Upper lobe of left lung (tissue), 6 donors: ENCODE data around the gene DIP2C. TPM values are rescaled to one million over a fixed set of nuclear protein-coding genes. Genes with fewer than 3 reads are reported as not detected.
A peak's percentile ranks its signal among the peaks of the same experiment; 100 is the strongest.

Experiments
- ATAC-seq, 2 donors: fragments of 200-7000 bp; cut with Tn5 transposase; one replicate each; pipeline ENCODE4 v1.9.1; 2022; ENCODE audit warnings: mild to moderate bottlenecking in 2 of 2, moderate library complexity in 2 of 2; ENCODE audit not compliant: low FRiP score in 2 of 2
- DNase-seq, 2 donors: peaks; one replicate each; pipeline ENCODE4 v3.0.0-alpha.2; 2019 to 2020
- H3K27ac ChIP-seq, 4 donors: fragments of 200-600 bp; sonication (generic); one replicate each; pipeline ENCODE4 v1.5.1; 2016 to 2019
- H3K27me3 ChIP-seq, 4 donors: fragments of 200-600 bp; sonication (generic); one replicate each; pipeline ENCODE4 v1.5.1; 2017 to 2019
- H3K36me3 ChIP-seq, 4 donors: fragments of 200-600 bp; sonication (generic); one replicate each; pipeline ENCODE4 v1.5.1; 2016 to 2019
- H3K4me1 ChIP-seq, 4 donors: fragments of 200-600 bp; sonication (generic); one replicate each; pipeline ENCODE4 v1.5.1; 2018 to 2019
- H3K4me3 ChIP-seq, 4 donors: fragments of 200-600 bp; sonication (generic); one replicate each; pipeline ENCODE4 v1.5.1; 2017 to 2019; ENCODE audit warnings: mild to moderate bottlenecking in 2 of 4, moderate library complexity in 1 of 4
- H3K9me3 ChIP-seq, 4 donors: fragments of 200-600 bp; sonication (generic); one replicate each; pipeline ENCODE4 v1.5.1; 2018 to 2019
- CTCF ChIP-seq, 6 experiments: fragments of 450-650 bp in 4 of 6; fragments of 200-600 bp in 2 of 6; sonication (generic) in 2 of 6; IDR thresholded peaks; one replicate each; pipeline ENCODE4 v1.5.1; 2016 to 2019; ENCODE audit warnings: antibody characterized with exemption in 6 of 6
- EP300 ChIP-seq, 4 donors: sonication (generic); formaldehyde crosslinking; IDR thresholded peaks; one replicate each; pipeline ENCODE4 v1.5.1; 2017; ENCODE audit warnings: antibody characterized with exemption in 4 of 4, control low read depth in 2 of 4
- POLR2A ChIP-seq, 4 donors: fragments of 450-650 bp; IDR thresholded peaks; one replicate each; pipeline ENCODE4 v1.5.1; 2016 to 2017; ENCODE audit warnings: antibody characterized with exemption in 4 of 4, mild to moderate bottlenecking in 2 of 4
- POLR2AphosphoS5 ChIP-seq, 2 donors: sonication (generic); formaldehyde crosslinking; IDR thresholded peaks; one replicate each; pipeline ENCODE4 v1.5.1; 2017; ENCODE audit warnings: antibody characterized with exemption in 2 of 2
- WGBS, 2 donors: methylation state at CpG; one replicate each; pipeline ENCODE4 v1.1.5; 2017 to 2018; 5-methylcytosine and 5-hydroxymethylcytosine counted together
- total RNA-seq, 6 donors: library from RNA; depleted of rRNA in 4 of 6; stranded (reverse); fragments of >200 nt in 4 of 6; gene quantifications; one replicate each; pipeline versions ENCODE4 v1.1.0 to v1.2.1, GENCODE V29; 2016 to 2021
- donor health status: DM: no; HTN: no; CAD: no; lungs with moderate emphysema.
- donor health status: DM: no; HTN: yes; CAD: no; lungs with severe emphysema.

Gene DIP2C
- total RNA-seq, 6 donors from 2014 or later = 11.6 to 32.5 (median 14.7) TPM

GRCh38 chr10:339038-339391 lies 350.5 kb downstream of the DIP2C start:
- no peak for ATAC-seq
- Histone ChIP-seq H3K4me1 (no peaks in the 10 kb centered on the region), H3K27me3 (no peaks in the 10 kb centered on the region), H3K9me3 (no peaks in the 10 kb centered on the region), H3K27ac (no peak overlapping the region), H3K4me3 (no peak overlapping the region), H3K36me3 (peaks cover 0 to 27% (median 7%) of the 10 kb centered on the region in 4 donors)
- TF ChIP-seq POLR2AphosphoS5 (IDR thresholded peaks at IDR 0.05) (no peak), EP300 (IDR thresholded peaks at IDR 0.05) (no peak), CTCF (IDR thresholded peaks at IDR 0.05) (no peak), POLR2A (IDR thresholded peaks at IDR 0.05) (no peak)
- 86 to 95% methylated on average over 2 of the region's 2 CpGs for WGBS, 2 donors
- DNase-seq = no peak

- Histone ChIP-seq H3K27me3 (no peaks in the 10 kb centered on the region), H3K9me3 (no peaks in the 10 kb centered on the region), H3K27ac (no peak overlapping the region), H3K4me1 (no peaks in the 10 kb centered on the region), H3K36me3 (peaks cover 0 to 22% (median 7%) of the 10 kb centered on the region in 4 donors), H3K4me3 (no peak overlapping the region)
- ATAC-seq (peak in 1 of 2 donors; percentile 42), DNase-seq (peak in 1 of 2 donors; percentile 56)
- no peak for TF ChIP-seq CTCF (IDR thresholded peaks at IDR 0.05)
- no peak for TF ChIP-seq POLR2A (IDR thresholded peaks at IDR 0.05)
- WGBS, 2 donors = 91% methylated on average over 32 to 33 of the region's 33 CpGs
Measured at GRCh38 chr10:338171-339037, 351.1 kb downstream of the DIP2C start.

GRCh38 chr10:336247-336646 lies 353.2 kb downstream of the DIP2C start:
- H3K36me3 ChIP-seq = peaks cover 0 to 20% (median 5%) of the 10 kb centered on the region in 4 donors
- ATAC-seq = no peak
- H3K9me3 ChIP-seq = no peaks in the 10 kb centered on the region
- DNase-seq = no peak
- H3K4me3 ChIP-seq = no peak overlapping the region
- 92 to 96% methylated on average over 6 of the region's 6 CpGs for WGBS, 2 donors
- H3K27ac ChIP-seq = no peak overlapping the region
- H3K27me3 ChIP-seq = no peaks in the 10 kb centered on the region
- H3K4me1 ChIP-seq = no peaks in the 10 kb centered on the region
- no peak for TF ChIP-seq CTCF (IDR thresholded peaks at IDR 0.05)
- TF ChIP-seq POLR2A (IDR thresholded peaks at IDR 0.05) = no peak
- TF ChIP-seq EP300 (IDR thresholded peaks at IDR 0.05) = no peak
- no peak for TF ChIP-seq POLR2AphosphoS5 (IDR thresholded peaks at IDR 0.05)

- DNase-seq (no peak), ATAC-seq (no peak)
- no peaks in the 10 kb centered on the region for H3K9me3 ChIP-seq
- H3K4me1 ChIP-seq = no peaks in the 10 kb centered on the region
- H3K27me3 ChIP-seq = no peaks in the 10 kb centered on the region
- TF ChIP-seq POLR2A (IDR thresholded peaks at IDR 0.05) (no peak), EP300 (IDR thresholded peaks at IDR 0.05) (no peak), CTCF (IDR thresholded peaks at IDR 0.05) (no peak), POLR2AphosphoS5 (IDR thresholded peaks at IDR 0.05) (no peak)
- peaks cover 0 to 10% (median 2%) of the 10 kb centered on the region in 4 donors for H3K36me3 ChIP-seq
- 94% methylated on average over 14 of the region's 14 CpGs for WGBS, 2 donors
- no peak overlapping the region for H3K27ac ChIP-seq
- H3K4me3 ChIP-seq = no peak overlapping the region
Measured at GRCh38 chr10:335151-335800, 354.2 kb downstream of the DIP2C start.
